ENCODE measurements around the gene SLCO3A1.
A peak's percentile ranks its signal among the peaks of the same experiment; 100 is the strongest.

SLCO3A1 gene

GRCh38 chr15:92074101-92074500, 220.6 kb downstream of the SLCO3A1 start:
- no peak for DNase-seq (ENCODE audit: low read depth)
- no peak overlapping the region for H3K4me3 ChIP-seq (ENCODE audit: low read depth, low read length)

GRCh38 chr15:92074646-92075045, 221.1 kb downstream of the SLCO3A1 start:
- no peak overlapping the region for H3K4me3 ChIP-seq (ENCODE audit: low read depth, low read length)
- DNase-seq (ENCODE audit: low read depth): peak; percentile 27

GRCh38 chr15:92075764-92076163, 222.3 kb downstream of the SLCO3A1 start:
- no peak for DNase-seq (ENCODE audit: low read depth)
- no peak overlapping the region for H3K4me3 ChIP-seq (ENCODE audit: low read depth, low read length)

- DNase-seq (ENCODE audit: low read depth): no peak
These were observed 223.0 kb downstream of the SLCO3A1 start for GRCh38 chr15:92076541-92076940.

GRCh38 chr15:92077353-92078085, 224.0 kb downstream of the SLCO3A1 start:
- no peak overlapping the region for H3K4me3 ChIP-seq (ENCODE audit: low read depth, low read length)
- no peak for DNase-seq (ENCODE audit: low read depth)

More at GRCh38 chr15:92076541-92076940, 223.0 kb downstream of the SLCO3A1 start:
- H3K4me3 ChIP-seq (ENCODE audit: low read depth, low read length): no peak overlapping the region

GRCh38 chr15:92078270-92078669, 224.8 kb downstream of the SLCO3A1 start:
- H3K4me3 ChIP-seq (ENCODE audit: low read depth, low read length): no peak overlapping the region
- DNase-seq (ENCODE audit: low read depth): no peak

- no peak overlapping the region for H3K4me3 ChIP-seq (ENCODE audit: low read depth, low read length)
- DNase-seq (ENCODE audit: low read depth): no peak
These were observed 225.5 kb downstream of the SLCO3A1 start for GRCh38 chr15:92079047-92079446.

GRCh38 chr15:92079647-92080255, 226.2 kb downstream of the SLCO3A1 start:
- DNase-seq (ENCODE audit: low read depth): no peak
- no peak overlapping the region for H3K4me3 ChIP-seq (ENCODE audit: low read depth, low read length)

- DNase-seq (ENCODE audit: low read depth): peak; percentile 35
- no peak overlapping the region for H3K4me3 ChIP-seq (ENCODE audit: low read depth, low read length)
These were observed 228.7 kb downstream of the SLCO3A1 start for GRCh38 chr15:92082006-92082843.

- H3K4me3 ChIP-seq (ENCODE audit: low read depth, low read length): no peak overlapping the region
- no peak for DNase-seq (ENCODE audit: low read depth)
These were observed 229.7 kb downstream of the SLCO3A1 start for GRCh38 chr15:92083190-92083589.

GRCh38 chr15:92087211-92087610, 233.7 kb downstream of the SLCO3A1 start:
- H3K4me3 ChIP-seq (ENCODE audit: low read depth, low read length): no peak overlapping the region
- DNase-seq (ENCODE audit: low read depth): no peak

- DNase-seq (ENCODE audit: low read depth): no peak
- H3K4me3 ChIP-seq (ENCODE audit: low read depth, low read length): no peak overlapping the region
These were observed 237.7 kb downstream of the SLCO3A1 start for GRCh38 chr15:92091155-92091734.

GRCh38 chr15:92092289-92093105, 239.0 kb downstream of the SLCO3A1 start:
- no peak for DNase-seq (ENCODE audit: low read depth)
- H3K4me3 ChIP-seq (ENCODE audit: low read depth, low read length): no peak overlapping the region

- no peak for DNase-seq (ENCODE audit: low read depth)
- no peak overlapping the region for H3K4me3 ChIP-seq (ENCODE audit: low read depth, low read length)
These were observed 242.2 kb downstream of the SLCO3A1 start for GRCh38 chr15:92095693-92096092.

GRCh38 chr15:92097474-92098178, 244.1 kb downstream of the SLCO3A1 start:
- no peak overlapping the region for H3K4me3 ChIP-seq (ENCODE audit: low read depth, low read length)
- no peak for DNase-seq (ENCODE audit: low read depth)

- DNase-seq (ENCODE audit: low read depth): no peak
- H3K4me3 ChIP-seq (ENCODE audit: low read depth, low read length): no peak overlapping the region
These were observed 245.4 kb downstream of the SLCO3A1 start for GRCh38 chr15:92098869-92099268.

- DNase-seq (ENCODE audit: low read depth): no peak
- H3K4me3 ChIP-seq (ENCODE audit: low read depth, low read length): no peak overlapping the region
These were observed 246.8 kb downstream of the SLCO3A1 start for GRCh38 chr15:92100301-92100700.

- no peak for DNase-seq (ENCODE audit: low read depth)
- no peak overlapping the region for H3K4me3 ChIP-seq (ENCODE audit: low read depth, low read length)
These were observed 247.2 kb downstream of the SLCO3A1 start for GRCh38 chr15:92100751-92101150.

All from skeletal muscle cell (primary cell).